ENCODE data around the gene PER1. TPM values are rescaled to one million over a fixed set of nuclear protein-coding genes. Genes with fewer than 3 reads are reported as not detected.

The PER1 gene
- total and polyA plus RNA-seq, 2 of the 8 experiments (the other 6 are each of a cell fraction or from before 2014, with no cell fraction given) = 9.6 to 38.0 TPM

DNA sequence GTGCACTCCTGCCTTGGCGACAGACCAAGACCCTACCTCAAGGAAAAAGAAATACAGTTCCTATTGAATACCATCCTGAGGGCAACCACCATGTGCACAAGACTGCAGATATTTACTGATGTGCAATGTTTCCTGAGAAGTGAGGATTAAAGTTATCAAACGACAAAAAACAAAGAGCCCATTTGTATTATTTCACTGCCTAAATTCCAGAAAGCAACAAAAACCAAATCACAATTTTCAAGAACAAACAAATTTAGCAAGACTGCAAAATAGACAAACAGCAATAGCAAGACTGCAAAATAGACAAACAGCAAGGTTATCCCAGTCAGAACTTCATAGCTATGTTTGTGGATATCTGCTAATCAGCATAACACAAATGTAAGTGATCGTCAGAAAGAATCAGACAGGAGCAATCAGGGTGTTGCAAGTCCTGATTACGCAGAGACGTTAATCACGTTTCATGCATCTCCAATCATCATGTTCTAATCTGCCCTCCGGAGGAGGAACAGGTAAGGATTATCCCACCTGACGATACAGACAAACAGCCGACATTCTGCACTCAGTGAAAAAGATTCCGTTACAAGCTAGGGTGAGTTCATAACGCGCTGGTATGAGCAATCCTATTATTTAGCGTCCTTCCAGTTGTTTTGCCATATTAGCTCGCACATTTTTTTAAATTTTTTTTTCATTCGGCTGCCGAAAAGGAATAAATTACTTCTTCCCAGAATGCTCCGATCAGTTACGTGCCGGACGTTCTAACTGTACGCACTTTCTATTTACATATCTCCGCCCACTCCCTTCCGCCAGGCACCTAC is 21.1 kb upstream of the PER1 start (continued):
- TF ChIP-seq KDM4A (IDR thresholded peaks at IDR 0.05; ENCODE audit: low read depth, low read length, severe bottlenecking) (peak; percentile 26), TBP (IDR thresholded peaks at IDR 0.05; ENCODE audit: low read depth, low read length) (peak; percentile 98), BRCA1 (IDR thresholded peaks at IDR 0.05; ENCODE audit: low read depth, low read length) (peak; percentile 27; the same call in 1 of the 2 replicates), GABPA (IDR thresholded peaks at IDR 0.05; ENCODE audit: borderline replicate concordance, insufficient read depth, low read length) (no peak), CBX5 (IDR thresholded peaks at IDR 0.05; ENCODE audit: low read depth, low read length) (no peak), MAFK (IDR thresholded peaks at IDR 0.05; ENCODE audit: low read depth, low read length) (peak; percentile 68), TCF12 (IDR thresholded peaks at IDR 0.05; ENCODE audit: low read depth, low read length) (peak; percentile 86; the same call in 1 of the 2 replicates), POLR2A (IDR thresholded peaks at IDR 0.05; ENCODE audit: control extremely low read depth in 1 of 2, low read depth in 2 of 2, low read length in 2 of 2) (peak; percentile 100), RNF2 (IDR thresholded peaks at IDR 0.05; ENCODE audit: borderline replicate concordance, low read depth, low read length, missing control alignments, poor library complexity, severe bottlenecking) (no peak), RAD21 (IDR thresholded peaks at IDR 0.05 in 1 of 2, conservative IDR thresholded peaks at IDR 0.05 in 1 of 2; ENCODE audit: low read depth in 2 of 2, low read length in 2 of 2) (0 out of 4 replicates have a peak, but pooled peaks of 1 of the 2 experiments have one; percentile 0), ASH2L (IDR thresholded peaks at IDR 0.05; ENCODE audit: low read length) (peak; percentile 45), EGR1 (IDR thresholded peaks at IDR 0.05; ENCODE audit: borderline replicate concordance, low read depth, low read length) (peak; percentile 95), PHF8 (conservative IDR thresholded peaks at IDR 0.05; ENCODE audit: low read depth, low read length) (peak; percentile 43; the same call in 1 of the 2 replicates), ATF2 (IDR thresholded peaks at IDR 0.05; ENCODE audit: low read length) (peak; percentile 99), NANOG (IDR thresholded peaks at IDR 0.05; ENCODE audit: insufficient read depth, low read depth, low read length, poor library complexity, severe bottlenecking) (peak; percentile 59), SIN3A (conservative IDR thresholded peaks at IDR 0.05 in 1 of 2, IDR thresholded peaks at IDR 0.05 in 1 of 2; ENCODE audit: low read depth in 1 of 2, low read length in 2 of 2) (peak; percentile 15 to 94; a peak in 1 of 4 replicates), EP300 (IDR thresholded peaks at IDR 0.05; ENCODE audit: borderline replicate concordance in 1 of 2, low read depth in 2 of 2, low read length in 2 of 2) (peak in 1 of 2 experiments; percentile 57; a peak in 1 of 3 replicates), SRF (IDR thresholded peaks at IDR 0.05; ENCODE audit: low read depth, low read length) (0 out of 2 replicates have a peak, but pooled peaks have one; percentile 23), HDAC6 (IDR thresholded peaks at IDR 0.05; ENCODE audit: low read depth, low read length) (peak; percentile 28), SP1 (IDR thresholded peaks at IDR 0.05; ENCODE audit: low read depth, low read length) (peak; percentile 95), CHD1 (IDR thresholded peaks at IDR 0.05; ENCODE audit: low read depth, low read length) (no peak)

All from H1 (cell line).